GM12865 (cell line): ENCODE measurements around the gene WTIP.
"Not testable (repeated sequence)": the region's sequence is repeated elsewhere in the genome, so short reads cannot be mapped to it uniquely, and the experiment has no call there.

Experiments
- DNase-seq: peaks from one replicate; pipeline ENCODE4 v3.0.0; 2010; ENCODE audit warnings: low read depth
- H3K4me3 ChIP-seq: 2 replicates; pipeline ENCODE4 v1.5.1; 2011; ENCODE audit warnings: mild to moderate bottlenecking, low read depth, low read length, control low read depth
- CTCF ChIP-seq: IDR thresholded peaks from 2 replicates; pipeline ENCODE4 v1.5.1; 2011; ENCODE audit warnings: low read length, control low read depth, low read depth, inconsistent platforms; ENCODE audit not compliant: insufficient read depth; ENCODE audit errors: missing control alignments

Gene WTIP

GRCh38 chr19:34457446-34457845 lies 24.1 kb upstream of the WTIP start:
- TF ChIP-seq CTCF, result no peak
- H3K4me3 ChIP-seq, result no peak overlapping the region
- DNase-seq, result no peak

- no peak for DNase-seq
- no peak overlapping the region for H3K4me3 ChIP-seq
- no peak for TF ChIP-seq CTCF
These were observed 22.9 kb upstream of the WTIP start for GRCh38 chr19:34458677-34459076.

GRCh38 chr19:34459614-34460013 lies 21.9 kb upstream of the WTIP start:
- no peak overlapping the region for H3K4me3 ChIP-seq
- no peak for TF ChIP-seq CTCF
- no peak for DNase-seq

- H3K4me3 ChIP-seq, result no peak overlapping the region
- no peak for TF ChIP-seq CTCF
- no peak for DNase-seq
These were observed 20.0 kb upstream of the WTIP start for GRCh38 chr19:34461375-34462100.

- not testable (repeated sequence) for H3K4me3 ChIP-seq, DNase-seq
These were observed 16.8 kb upstream of the WTIP start for GRCh38 chr19:34464785-34465184.

- no peak overlapping the region for H3K4me3 ChIP-seq
- DNase-seq, result no peak
- TF ChIP-seq CTCF, result no peak
These were observed 13.1 kb upstream of the WTIP start for GRCh38 chr19:34468409-34468808.

- H3K4me3 ChIP-seq, DNase-seq: not testable (repeated sequence)
These were observed 12.5 kb upstream of the WTIP start for GRCh38 chr19:34469026-34469425.

- H3K4me3 ChIP-seq, result no peak overlapping the region
- TF ChIP-seq CTCF, result no peak
- DNase-seq, result no peak
These were observed 9.5 kb upstream of the WTIP start for GRCh38 chr19:34471906-34472700.
